Common myeloid progenitor, CD34-positive (primary cell): ENCODE data around the gene IRF5.
"Not testable (repeated sequence)": the region's sequence is repeated elsewhere in the genome, so short reads cannot be mapped to it uniquely, and the experiment has no call there.

Experiments
- CTCF ChIA-PET: fragments of 350-600 bp; sonication (Branson Sonifier 250); formaldehyde crosslinking; loops from one replicate; lab custom pipeline; 2021; ENCODE audit warnings: antibody characterized with exemption; lab: Charles Lee
- POLR2A ChIA-PET: fragments of 350-600 bp; sonication (Branson Sonifier 250); formaldehyde crosslinking; loops from one replicate; lab custom pipeline; 2021; ENCODE audit warnings: antibody characterized with exemption; lab: Charles Lee
- DNase-seq, 3 donors: peaks; one replicate each; pipeline versions ENCODE4 v3.0.0 to v3.0.0-alpha.2; 2013
- H3K27ac ChIP-seq, 2 experiments: 1 replicate in 1 of 2; 2 replicates in 1 of 2; pipeline ENCODE4 v1.7.0; 2013; ENCODE audit warnings: inconsistent platforms in 2 of 2, low read length in 2 of 2, mild to moderate bottlenecking in 2 of 2, low read depth in 1 of 2, moderate library complexity in 1 of 2; ENCODE audit not compliant: severe bottlenecking in 2 of 2, insufficient read depth in 1 of 2, poor library complexity in 1 of 2
- H3K27me3 ChIP-seq, 5 experiments: replicated peaks in 2 of 5; 1 replicate in 3 of 5; 2 replicates in 2 of 5; pipeline versions ENCODE4 v1.6.1 to v1.7.0; 2013; ENCODE audit warnings: low read length in 4 of 5, mild to moderate bottlenecking in 2 of 5, moderate library complexity in 2 of 5, inconsistent platforms in 1 of 5; ENCODE audit not compliant: insufficient read depth in 5 of 5, control insufficient read depth in 4 of 5
- H3K36me3 ChIP-seq, 4 experiments: 1 replicate in 2 of 4; 2 replicates in 2 of 4; pipeline versions ENCODE4 v1.6.1 to v1.7.0; 2013; ENCODE audit warnings: low read length in 3 of 4, control low read depth in 1 of 4, mild to moderate bottlenecking in 1 of 4; ENCODE audit not compliant: control insufficient read depth in 4 of 4, insufficient read depth in 4 of 4
- H3K4me1 ChIP-seq, 4 experiments: 1 replicate in 3 of 4; 2 replicates in 1 of 4; pipeline versions ENCODE4 v1.6.1 to v1.7.1; 2013; ENCODE audit warnings: low read length in 3 of 4, mild to moderate bottlenecking in 3 of 4, control low read depth in 1 of 4, inconsistent platforms in 1 of 4, moderate library complexity in 1 of 4; ENCODE audit not compliant: control insufficient read depth in 4 of 4, insufficient read depth in 4 of 4; ENCODE audit errors: control extremely low read depth in 1 of 4
- H3K4me3 ChIP-seq, 7 experiments: 1 replicate in 4 of 7; 2 replicates in 3 of 7; pipeline versions ENCODE4 v1.5.1 to v1.7.0; 2013; ENCODE audit warnings: mild to moderate bottlenecking in 7 of 7, low read length in 6 of 7, moderate library complexity in 6 of 7, inconsistent platforms in 2 of 7, low read depth in 2 of 7, control low read depth in 1 of 7; ENCODE audit not compliant: insufficient read depth in 4 of 7, control insufficient read depth in 1 of 7; ENCODE audit errors: extremely low read depth in 1 of 7
- H3K9me3 ChIP-seq, 5 experiments: 1 replicate in 4 of 5; 2 replicates in 1 of 5; pipeline versions ENCODE4 v1.6.1 to v1.7.1; 2013; ENCODE audit warnings: low read length in 4 of 5, mild to moderate bottlenecking in 2 of 5, inconsistent platforms in 1 of 5, low read depth in 1 of 5, moderate library complexity in 1 of 5; ENCODE audit not compliant: control insufficient read depth in 4 of 5, insufficient read depth in 2 of 5; ENCODE audit errors: control extremely low read depth in 1 of 5
- WGBS: methylation state at CpG from one replicate; pipeline ENCODE4 v1.1.5; 2013; ENCODE audit not compliant: insufficient coverage; 5-methylcytosine and 5-hydroxymethylcytosine counted together

IRF5 gene

DNA sequence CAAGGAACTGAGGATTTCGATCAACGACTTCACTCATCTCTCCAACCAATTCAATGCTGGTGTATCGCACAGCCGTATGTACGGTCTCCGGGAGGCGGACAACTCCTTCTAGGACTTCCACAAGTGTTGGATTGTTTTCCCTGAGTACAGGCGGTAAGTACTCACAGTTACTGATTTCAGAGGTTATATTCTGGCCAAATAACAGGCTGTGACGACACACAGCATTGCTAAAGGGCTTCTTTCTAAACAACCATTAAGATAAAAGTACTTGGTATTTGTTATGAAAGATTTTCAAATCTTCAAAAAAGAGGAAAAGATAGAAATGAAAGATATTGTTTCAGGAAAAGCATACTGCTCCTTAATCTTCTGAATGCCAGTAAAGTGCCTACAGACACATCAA, 52.2 kb downstream of the IRF5 start:
- CTCF ChIA-PET = interaction anchor here (1.6 kb wide), 1 partner anchor 102 kb away, joined by 3 read pairs; no protein-coding TSS in a partner anchor

GRCh38 chr7:128993419-128993818, 55.7 kb downstream of the IRF5 start:
- ChIA-PET CTCF (interaction anchor here (1.0 to 1.8 kb wide), 2 partner anchors 10 to 14 kb away, joined by 3 read pairs; no protein-coding TSS in a partner anchor), POLR2A (interaction anchor here (1.0 kb wide), 1 partner anchor 10 kb away, joined by 3 read pairs; no protein-coding TSS in a partner anchor)
- Histone ChIP-seq H3K36me3 (peaks cover 15 to 67% (median 43%) of the 10 kb centered on the region in 4 experiments), H3K4me3 (no peak overlapping the region), H3K4me1 (no peaks in the 10 kb centered on the region), H3K27ac (no peak overlapping the region), H3K27me3 (no peaks in the 10 kb centered on the region), H3K9me3 (no peaks in the 10 kb centered on the region)
- no CpG with 5 or more reads among the region's 2 CpGs for WGBS
- DNase-seq = no peak

More for the DNA sequence above, 52.2 kb downstream of the IRF5 start:
- peaks cover 23 to 76% (median 53%) of the 10 kb centered on the region in 4 experiments for H3K36me3 ChIP-seq
- no peaks in the 10 kb centered on the region for H3K27me3 ChIP-seq
- no peaks in the 10 kb centered on the region for H3K9me3 ChIP-seq
- no peak overlapping the region for H3K4me3 ChIP-seq
- POLR2A ChIA-PET = no interaction called here
- WGBS = 96% methylated on average over 5 of the region's 9 CpGs
- H3K27ac ChIP-seq = no peak overlapping the region
- DNase-seq = no peak
- no peaks in the 10 kb centered on the region for H3K4me1 ChIP-seq

GRCh38 chr7:128994560-128994959, 56.8 kb downstream of the IRF5 start:
- CTCF ChIA-PET, H3K4me3 ChIP-seq, DNase-seq, H3K27ac ChIP-seq, POLR2A ChIA-PET, H3K27me3 ChIP-seq, H3K4me1 ChIP-seq, H3K9me3 ChIP-seq: not testable (repeated sequence)
- 99% methylated on average over 7 of the region's 8 CpGs for WGBS
- peaks cover 21 to 68% (median 44%) of the 10 kb centered on the region in 4 experiments for H3K36me3 ChIP-seq

GRCh38 chr7:128997181-128997580, 59.5 kb downstream of the IRF5 start:
- Histone ChIP-seq H3K4me1 (no peaks in the 10 kb centered on the region), H3K27me3 (no peaks in the 10 kb centered on the region), H3K36me3 (peaks cover 25 to 68% (median 49%) of the 10 kb centered on the region in 4 experiments), H3K9me3 (no peaks in the 10 kb centered on the region), H3K4me3 (no peak overlapping the region), H3K27ac (no peak overlapping the region)
- 97% methylated on average over 4 of the region's 5 CpGs for WGBS
- ChIA-PET POLR2A (interaction anchor here (0.7 kb wide), 1 partner anchor 14 kb away, joined by 4 read pairs; no protein-coding TSS in a partner anchor), CTCF (interaction anchor here (0.6 kb wide), 1 partner anchor 93 kb away, joined by 3 read pairs; no protein-coding TSS in a partner anchor)
- no peak for DNase-seq
